HEK293 (cell line): ENCODE data around the gene FHL3.

Experiments
- CTCF ChIA-PET: fragments of 350-600 bp; formaldehyde crosslinking; extraction: SDS; loops from one replicate; lab custom pipeline; 2021; ENCODE audit warnings: antibody characterized with exemption; lab: Yijun Ruan, JAX
- POLR2A ChIA-PET: fragments of 300-600 bp; formaldehyde crosslinking; extraction: SDS; loops from one replicate; lab custom pipeline; 2020; ENCODE audit warnings: antibody characterized with exemption, inconsistent platforms; lab: Yijun Ruan, JAX
- H3K27ac ChIP-seq: fragments of 200-500 bp; sonication (Bioruptor generic); 2 replicates; pipeline ENCODE4 v1.5.1; 2014; ENCODE audit warnings: low read depth, low read length, control low read depth, inconsistent platforms; ENCODE audit errors: extremely low read depth
- H3K36me3 ChIP-seq, 2 experiments: fragments of 200-500 bp in 1 of 2; sonication (Bioruptor generic) in 1 of 2; 1 replicate in 1 of 2; 2 replicates in 1 of 2; pipeline ENCODE4 v1.5.1; 2014 to 2017; ENCODE audit warnings: inconsistent platforms in 2 of 2, low read length in 2 of 2; ENCODE audit not compliant: control insufficient read depth in 2 of 2, insufficient read depth in 1 of 2
- H3K4me1 ChIP-seq: fragments of 200-500 bp; sonication (Bioruptor generic); 2 replicates; pipeline ENCODE4 v1.5.1; 2014; ENCODE audit warnings: mild to moderate bottlenecking, low read length, inconsistent platforms; ENCODE audit not compliant: control insufficient read depth, insufficient read depth
- H3K4me3 ChIP-seq: 2 replicates; pipeline ENCODE4 v1.5.1; 2011; ENCODE audit warnings: low read depth, mild to moderate bottlenecking, control low read depth, low read length, moderate library complexity
- H3K9me3 ChIP-seq: fragments of 200-500 bp; sonication (Bioruptor generic); 2 replicates; pipeline ENCODE4 v1.5.1; 2014; ENCODE audit warnings: low read depth, low read length, inconsistent platforms; ENCODE audit not compliant: control insufficient read depth, insufficient read depth
- BCL11A ChIP-seq: fragments of 450-650 bp; formaldehyde crosslinking; IDR thresholded peaks from 2 replicates; pipeline ENCODE4 v1.5.1; 2016; ENCODE audit warnings: low read depth, missing biosample characterization, missing genetic modification characterization
- BCL11B ChIP-seq: fragments of 450-650 bp; formaldehyde crosslinking; IDR thresholded peaks from 2 replicates; pipeline ENCODE4 v1.5.1; 2016; ENCODE audit warnings: low read depth, missing biosample characterization, missing genetic modification characterization
- CTCF ChIP-seq: fragments of 450-650 bp; formaldehyde crosslinking; IDR thresholded peaks from 2 replicates; pipeline ENCODE4 v1.5.1; 2016; ENCODE audit warnings: missing biosample characterization, missing genetic modification characterization
- HIC1 ChIP-seq: fragments of 450-650 bp; formaldehyde crosslinking; IDR thresholded peaks from 2 replicates; pipeline ENCODE4 v1.5.1; 2016; ENCODE audit warnings: missing biosample characterization, missing genetic modification characterization
- KLF9 ChIP-seq: fragments of 450-650 bp; formaldehyde crosslinking; IDR thresholded peaks from 2 replicates; pipeline ENCODE4 v1.5.1; 2016; ENCODE audit warnings: missing biosample characterization, missing genetic modification characterization, low read depth
- MYNN ChIP-seq: fragments of 450-650 bp; formaldehyde crosslinking; IDR thresholded peaks from 2 replicates; pipeline ENCODE4 v1.5.1; 2016; ENCODE audit warnings: missing biosample characterization, missing genetic modification characterization, borderline replicate concordance
- SP3 ChIP-seq: fragments of 450-650 bp; formaldehyde crosslinking; IDR thresholded peaks from 2 replicates; pipeline ENCODE4 v1.5.1; 2016; ENCODE audit warnings: missing biosample characterization, missing genetic modification characterization
- ZBTB1 ChIP-seq: fragments of 450-650 bp; formaldehyde crosslinking; IDR thresholded peaks from 2 replicates; pipeline ENCODE4 v1.5.1; 2016; ENCODE audit warnings: missing biosample characterization, missing genetic modification characterization
- ZBTB17 ChIP-seq: fragments of 450-650 bp; formaldehyde crosslinking; IDR thresholded peaks from 2 replicates; pipeline ENCODE4 v1.5.1; 2016; ENCODE audit warnings: missing biosample characterization, missing genetic modification characterization
- ZBTB21 ChIP-seq: fragments of 450-650 bp; formaldehyde crosslinking; IDR thresholded peaks from 2 replicates; pipeline ENCODE4 v1.5.1; 2017; ENCODE audit warnings: missing biosample characterization, missing genetic modification characterization
- ZNF24 ChIP-seq: fragments of 450-650 bp; formaldehyde crosslinking; IDR thresholded peaks from 2 replicates; pipeline ENCODE4 v1.5.1; 2016; ENCODE audit warnings: missing biosample characterization, missing genetic modification characterization
- ZNF626 ChIP-seq: fragments of 450-650 bp; sonication (Bioruptor Pico); formaldehyde crosslinking; IDR thresholded peaks from 2 replicates; pipeline ENCODE4 v1.5.1; 2018; ENCODE audit warnings: missing biosample characterization, missing genetic modification characterization, inconsistent platforms
- ZNF629 ChIP-seq: fragments of 450-650 bp; formaldehyde crosslinking; IDR thresholded peaks from 2 replicates; pipeline ENCODE4 v1.5.1; 2017; ENCODE audit warnings: missing biosample characterization, missing genetic modification characterization
- ZNF664 ChIP-seq: fragments of 450-650 bp; formaldehyde crosslinking; IDR thresholded peaks from 2 replicates; pipeline ENCODE4 v1.5.1; 2016; ENCODE audit warnings: missing biosample characterization, missing genetic modification characterization
- TF ChIP-seq, protein P1 (sequence below): fragments of 450-650 bp; formaldehyde crosslinking; IDR thresholded peaks from 2 replicates; pipeline ENCODE4 v1.5.1; 2016; ENCODE audit warnings: missing biosample characterization, missing genetic modification characterization

The FHL3 gene

DNA sequence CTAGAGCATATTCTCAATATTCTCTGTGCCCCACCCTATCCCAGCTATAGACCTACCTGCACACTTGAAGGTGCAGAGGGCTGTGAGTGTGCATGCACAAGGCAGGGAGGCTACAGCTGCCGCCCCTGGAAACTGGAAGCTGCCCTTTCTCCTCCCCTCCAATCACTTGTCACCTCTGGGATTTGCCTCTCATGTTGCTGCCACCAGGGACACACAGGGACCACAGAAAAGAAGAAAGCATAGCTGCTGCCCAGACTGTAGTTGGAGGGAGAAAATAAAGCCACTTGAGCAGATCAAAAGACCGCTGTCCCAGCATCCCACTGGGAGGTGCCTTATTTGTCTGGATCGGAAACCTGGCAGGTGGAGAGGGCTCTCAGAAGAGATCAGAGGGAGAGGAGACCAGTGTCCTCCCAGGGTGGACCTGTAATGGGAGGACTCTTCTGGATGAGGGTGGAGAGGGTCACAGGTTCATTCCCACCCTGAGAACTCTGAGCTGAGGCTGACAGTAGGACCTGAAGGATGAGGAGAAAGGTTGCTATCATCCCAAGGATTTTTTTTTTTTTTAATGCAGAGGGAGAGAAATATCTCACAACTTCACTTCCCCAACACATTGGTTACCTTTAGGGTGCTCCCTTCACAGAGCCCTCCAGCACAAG lies 50.9 kb downstream of the FHL3 start:
- CTCF ChIA-PET, result interaction anchor here (0.6 kb wide), 1 partner anchor 10 kb away, joined by 4 read pairs; no protein-coding TSS in a partner anchor
- peaks cover 16 to 37% of the 10 kb centered on the region in 2 experiments for H3K36me3 ChIP-seq
- H3K9me3 ChIP-seq, result no peaks in the 10 kb centered on the region
- no peaks in the 10 kb centered on the region for H3K4me1 ChIP-seq
- no peak overlapping the region for H3K27ac ChIP-seq
- TF ChIP-seq ZNF664 (tag by site-specific recombination) (no peak), CTCF (tag by site-specific recombination) (0 out of 2 replicates have a peak, but pooled peaks have one; percentile 11), HIC1 (tag by site-specific recombination) (no peak), ZNF629 (no peak), ZBTB21 (tag by site-specific recombination) (no peak)
- TF ChIP-seq, all 188 proteins: peak for 1
- H3K4me3 ChIP-seq, result no peak overlapping the region
- POLR2A ChIA-PET, result interaction anchor here (0.6 to 1.2 kb wide), 2 partner anchors 23 to 30 kb away, joined by 5 to 6 read pairs; no protein-coding TSS in a partner anchor

GRCh38 chr1:37952738-37953137 lies 52.6 kb downstream of the FHL3 start:
- H3K36me3 ChIP-seq, result peaks cover 3 to 20% of the 10 kb centered on the region in 2 experiments
- ChIA-PET POLR2A (no interaction called here), CTCF (interaction anchor here (1.9 kb wide), 1 partner anchor 17 kb away, joined by 6 read pairs; no protein-coding TSS in a partner anchor)
- H3K9me3 ChIP-seq, result no peaks in the 10 kb centered on the region
- no peaks in the 10 kb centered on the region for H3K4me1 ChIP-seq
- TF ChIP-seq MYNN, result no peak
- no peak for TF ChIP-seq ZBTB1
- TF ChIP-seq ZBTB17 (tag by site-specific recombination), result peak; percentile 37; the same call in 1 of the 2 replicates
- TF ChIP-seq, protein P1, sequence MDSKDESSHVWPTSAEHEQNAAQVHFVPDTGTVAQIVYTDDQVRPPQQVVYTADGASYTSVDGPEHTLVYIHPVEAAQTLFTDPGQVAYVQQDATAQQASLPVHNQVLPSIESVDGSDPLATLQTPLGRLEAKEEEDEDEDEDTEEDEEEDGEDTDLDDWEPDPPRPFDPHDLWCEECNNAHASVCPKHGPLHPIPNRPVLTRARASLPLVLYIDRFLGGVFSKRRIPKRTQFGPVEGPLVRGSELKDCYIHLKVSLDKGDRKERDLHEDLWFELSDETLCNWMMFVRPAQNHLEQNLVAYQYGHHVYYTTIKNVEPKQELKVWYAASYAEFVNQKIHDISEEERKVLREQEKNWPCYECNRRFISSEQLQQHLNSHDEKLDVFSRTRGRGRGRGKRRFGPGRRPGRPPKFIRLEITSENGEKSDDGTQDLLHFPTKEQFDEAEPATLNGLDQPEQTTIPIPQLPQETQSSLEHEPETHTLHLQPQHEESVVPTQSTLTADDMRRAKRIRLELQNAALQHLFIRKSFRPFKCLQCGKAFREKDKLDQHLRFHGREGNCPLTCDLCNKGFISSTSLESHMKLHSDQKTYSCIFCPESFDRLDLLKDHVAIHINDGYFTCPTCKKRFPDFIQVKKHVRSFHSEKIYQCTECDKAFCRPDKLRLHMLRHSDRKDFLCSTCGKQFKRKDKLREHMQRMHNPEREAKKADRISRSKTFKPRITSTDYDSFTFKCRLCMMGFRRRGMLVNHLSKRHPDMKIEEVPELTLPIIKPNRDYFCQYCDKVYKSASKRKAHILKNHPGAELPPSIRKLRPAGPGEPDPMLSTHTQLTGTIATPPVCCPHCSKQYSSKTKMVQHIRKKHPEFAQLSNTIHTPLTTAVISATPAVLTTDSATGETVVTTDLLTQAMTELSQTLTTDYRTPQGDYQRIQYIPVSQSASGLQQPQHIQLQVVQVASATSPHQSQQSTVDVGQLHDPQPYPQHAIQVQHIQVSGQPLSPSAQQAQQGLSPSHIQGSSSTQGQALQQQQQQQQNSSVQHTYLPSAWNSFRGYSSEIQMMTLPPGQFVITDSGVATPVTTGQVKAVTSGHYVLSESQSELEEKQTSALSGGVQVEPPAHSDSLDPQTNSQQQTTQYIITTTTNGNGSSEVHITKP (tag by site-specific recombination), result peak; percentile 97
- TF ChIP-seq KLF9 (tag by site-specific recombination), result no peak
- no peak overlapping the region for H3K4me3 ChIP-seq
- no peak overlapping the region for H3K27ac ChIP-seq

DNA sequence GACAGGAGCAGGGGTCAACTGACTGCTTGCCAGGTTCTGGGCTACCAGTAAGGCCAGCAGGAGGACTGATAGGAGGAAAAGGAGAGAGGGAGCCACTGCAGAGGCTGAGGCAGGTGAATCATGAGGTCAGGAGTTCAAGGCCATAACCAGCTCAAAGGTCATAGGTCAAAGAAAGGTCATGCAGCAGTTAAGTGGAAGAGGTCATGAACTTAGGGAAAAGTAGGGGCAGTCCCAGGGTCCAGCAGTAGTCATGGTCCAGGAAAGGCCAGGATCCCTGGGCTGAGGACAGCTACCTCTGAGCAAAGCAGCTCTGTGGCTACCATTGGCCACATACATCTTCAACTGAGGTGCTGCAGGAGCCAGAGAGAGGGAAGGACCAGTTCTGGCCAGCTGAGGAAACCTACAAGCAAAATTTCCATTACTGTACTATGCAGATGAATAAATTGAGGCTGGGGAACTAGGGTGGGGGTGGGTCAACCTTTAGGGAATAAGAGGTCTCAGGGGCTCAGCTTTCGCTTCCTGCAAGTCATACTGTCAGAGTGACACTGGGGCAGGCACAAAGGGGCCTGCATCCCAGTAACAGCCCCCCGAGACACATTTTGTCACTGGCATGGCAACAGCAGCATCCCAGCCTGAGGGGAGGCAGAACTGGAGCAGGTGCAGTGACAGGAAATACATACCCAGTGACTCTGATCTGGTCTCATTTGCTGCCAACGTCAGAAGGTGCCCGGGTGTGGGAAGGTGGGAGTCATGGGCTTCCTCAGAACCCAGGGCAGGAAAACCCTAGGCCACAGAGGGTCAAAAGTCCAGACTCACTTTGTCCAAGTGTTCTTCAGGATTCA lies 53.3 kb downstream of the FHL3 start:
- Histone ChIP-seq H3K27ac (no peak overlapping the region), H3K4me3 (no peak overlapping the region), H3K9me3 (no peaks in the 10 kb centered on the region), H3K4me1 (no peaks in the 10 kb centered on the region), H3K36me3 (peaks cover 3 to 12% of the 10 kb centered on the region in 2 experiments; a peak in 2 of 3 replicates)
- POLR2A ChIA-PET, result interaction anchor here (4.1 kb wide), 1 partner anchor 20 kb away, joined by 16 read pairs; no protein-coding TSS in a partner anchor
- CTCF ChIA-PET, result interaction anchor here (1.9 kb wide), 1 partner anchor 16 kb away, joined by 6 read pairs; no protein-coding TSS in a partner anchor
- TF ChIP-seq ZNF24 (tag by site-specific recombination) (no peak), BCL11A (tag by site-specific recombination) (peak; percentile 85), ZNF626 (tag by site-specific recombination) (no peak), SP3 (tag by site-specific recombination) (no peak), BCL11B (tag by site-specific recombination) (peak; percentile 91)
